GM12892 (cell line): ENCODE measurements around the gene LAMA2.

Experiments used
- POLR2A ChIP-seq: IDR thresholded peaks from 2 replicates; pipeline ENCODE4 v1.6.1; 2011; ENCODE audit warnings: low read depth, low read length, control low read depth
- POLR2AphosphoS5 ChIP-seq: IDR thresholded peaks from 2 replicates; pipeline ENCODE4 v1.6.1; 2011; ENCODE audit warnings: low read depth, low read length, control low read depth
- TAF1 ChIP-seq: IDR thresholded peaks from 2 replicates; pipeline ENCODE4 v1.6.1; 2011; ENCODE audit warnings: low read depth, mild to moderate bottlenecking, control low read depth, low read length, borderline replicate concordance

- no peak for TF ChIP-seq POLR2A
- no peak for TF ChIP-seq POLR2AphosphoS5
- no peak for TF ChIP-seq TAF1
Observed at GRCh38 chr6:129270450-129270849, 387.5 kb downstream of the LAMA2 start.
